HG03060 (cell line): ENCODE results near the gene RPAIN.

ENCODE experiments used
- ATAC-seq: cut with Tn5 transposase; IDR thresholded peaks from one replicate; pipeline ENCODE4 v1.9.1; 2021; ENCODE audit warnings: low read depth, moderate number of reproducible peaks; ENCODE audit not compliant: unreplicated experiment

Gene RPAIN

DNA sequence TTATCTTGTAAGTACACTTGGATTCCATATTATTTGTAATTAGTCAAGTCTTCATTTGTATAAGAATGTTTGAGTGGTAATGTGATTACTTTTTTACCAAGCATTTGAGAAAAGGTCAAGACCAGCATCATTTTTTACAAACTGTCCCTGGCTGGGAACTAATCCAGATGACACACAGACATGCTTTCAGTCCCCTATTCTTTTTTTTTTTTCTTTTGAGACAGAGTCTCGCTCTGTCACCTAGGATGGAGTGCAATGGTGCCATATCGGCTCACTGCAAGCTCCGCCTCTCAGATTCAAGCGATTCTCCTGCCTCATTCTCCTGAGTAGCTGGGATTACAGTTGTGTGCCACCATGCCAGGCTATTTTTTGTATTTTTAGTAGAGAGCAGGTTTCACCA is 61.5 kb downstream of the RPAIN start:
- ATAC-seq = no peak
